ENCODE results near the gene ZSWIM6.
"Not testable (repeated sequence)": the region's sequence is repeated elsewhere in the genome, so short reads cannot be mapped to it uniquely, and the experiment has no call there.

The ZSWIM6 gene

DNA sequence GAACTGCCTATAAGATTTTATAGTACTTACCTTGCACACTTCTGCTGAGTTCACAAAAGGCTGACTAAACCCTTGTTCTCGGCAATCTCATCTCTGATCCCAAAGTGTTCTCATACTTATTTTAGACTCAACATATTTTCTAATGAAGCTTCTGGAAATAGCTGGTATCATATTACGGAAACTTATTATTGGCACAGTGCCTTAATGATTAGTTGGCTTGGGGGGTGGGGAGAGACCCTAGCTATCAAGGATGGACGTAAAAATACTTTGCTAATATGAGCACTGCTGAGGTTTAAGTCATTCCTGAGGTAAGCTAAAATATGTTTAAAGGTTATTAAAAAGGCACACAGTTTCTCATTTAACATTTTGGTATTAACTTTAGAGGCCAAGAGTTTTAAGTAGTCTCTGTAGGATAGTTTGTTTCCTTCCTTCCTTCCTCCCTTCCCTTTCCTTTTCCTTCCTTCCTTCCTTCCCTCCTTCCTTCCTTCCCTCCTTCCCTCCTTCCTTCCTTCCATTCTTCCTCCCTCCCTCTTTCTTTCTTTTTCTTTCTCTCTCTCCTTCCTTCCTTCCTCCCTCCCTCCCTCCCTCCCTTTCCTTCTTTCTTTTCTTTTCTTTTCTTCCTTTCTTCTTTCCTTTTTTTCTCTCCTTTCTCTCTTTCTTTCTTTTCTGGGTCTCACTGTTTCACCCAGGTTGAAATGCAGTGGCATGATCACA, 31.5 kb downstream of the ZSWIM6 start:
- DNase-seq (ENCODE audit: low read depth in 2 of 2), result no peak

- DNase-seq (ENCODE audit: low read depth in 2 of 2), result no peak
Observed at GRCh38 chr5:61366497-61367240, 34.6 kb downstream of the ZSWIM6 start.

- no peak for DNase-seq (ENCODE audit: low read depth in 2 of 2)
Observed at GRCh38 chr5:61370506-61370905, 38.4 kb downstream of the ZSWIM6 start.

GRCh38 chr5:61371474-61371873, 39.4 kb downstream of the ZSWIM6 start:
- DNase-seq (ENCODE audit: low read depth in 2 of 2), result no peak

DNA sequence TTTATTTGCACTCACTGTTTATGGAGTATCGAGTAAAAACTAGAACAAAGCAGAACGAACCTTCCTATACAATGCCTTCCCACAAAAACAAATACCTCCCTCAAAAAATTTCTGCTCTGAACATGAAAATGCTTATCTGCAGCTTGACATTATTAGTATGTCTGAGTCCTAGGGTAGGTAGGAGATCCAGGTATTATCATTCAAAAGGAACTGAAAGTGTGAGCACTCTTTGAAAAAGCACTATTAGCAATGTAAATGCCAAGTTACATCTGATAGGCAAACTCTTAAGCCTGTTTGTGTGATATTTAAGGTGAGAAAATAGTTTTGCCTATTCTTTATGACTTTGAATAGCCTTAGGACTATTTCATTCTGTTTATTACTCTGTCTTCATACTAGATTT, 47.6 kb downstream of the ZSWIM6 start:
- DNase-seq (ENCODE audit: low read depth in 2 of 2), result no peak

DNA sequence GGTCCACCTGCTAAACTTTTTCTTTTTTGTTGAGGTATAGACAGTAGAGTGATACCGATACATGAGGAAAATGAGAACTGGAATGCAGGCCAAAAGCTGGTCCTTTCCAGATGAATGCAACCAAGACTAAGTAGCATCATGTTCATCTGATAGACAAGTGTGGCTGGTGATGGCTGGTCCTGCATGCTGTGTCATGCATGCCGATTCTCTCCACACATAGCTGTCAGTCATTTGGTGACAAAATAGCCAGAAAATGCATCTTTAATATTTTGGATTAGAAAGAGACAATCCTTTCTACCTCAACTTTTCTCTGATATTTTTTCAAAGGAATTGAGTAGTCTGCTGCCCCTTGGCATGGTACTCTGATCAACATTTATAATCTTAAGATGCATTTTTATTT, 49.9 kb downstream of the ZSWIM6 start:
- no peak for DNase-seq (ENCODE audit: low read depth in 2 of 2)

- DNase-seq (ENCODE audit: low read depth in 2 of 2), result no peak
Observed at GRCh38 chr5:61385627-61386026, 53.6 kb downstream of the ZSWIM6 start.

DNA sequence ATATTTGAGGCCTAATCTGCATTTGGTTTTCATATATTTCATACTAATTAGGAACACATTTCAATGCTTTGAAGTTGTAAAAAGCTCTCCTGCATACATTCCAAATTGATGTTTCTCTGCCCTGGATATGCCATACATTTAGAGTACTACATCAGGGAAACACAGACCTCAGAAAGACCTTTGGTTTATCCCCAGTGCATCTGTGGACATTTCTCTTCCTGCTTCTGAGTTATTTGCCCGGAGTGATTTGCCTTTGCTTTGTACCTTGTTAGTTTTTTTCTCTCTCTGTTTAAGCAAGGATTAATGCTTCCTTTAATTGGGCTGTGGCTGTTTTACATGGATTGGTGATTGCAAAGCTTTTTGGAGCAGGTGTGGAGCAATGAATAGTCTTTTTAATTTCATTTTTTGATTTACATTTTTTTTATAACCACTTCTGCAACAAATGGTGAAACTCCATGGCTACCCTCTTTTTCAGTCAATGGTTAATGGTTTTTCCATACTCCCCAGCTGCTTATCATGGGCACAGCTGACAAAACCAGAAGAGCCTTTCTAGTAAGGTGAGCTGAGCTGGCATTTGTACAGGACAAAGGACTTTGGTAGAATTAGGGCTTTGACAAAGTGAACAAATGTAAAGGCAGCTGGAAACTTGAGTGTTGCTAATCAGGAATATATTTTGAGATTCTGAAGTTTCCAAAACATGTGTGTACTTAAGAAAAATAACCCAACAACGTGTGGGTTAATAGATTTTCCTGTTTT, 54.2 kb downstream of the ZSWIM6 start:
- DNase-seq (ENCODE audit: low read depth in 2 of 2), result no peak

DNA sequence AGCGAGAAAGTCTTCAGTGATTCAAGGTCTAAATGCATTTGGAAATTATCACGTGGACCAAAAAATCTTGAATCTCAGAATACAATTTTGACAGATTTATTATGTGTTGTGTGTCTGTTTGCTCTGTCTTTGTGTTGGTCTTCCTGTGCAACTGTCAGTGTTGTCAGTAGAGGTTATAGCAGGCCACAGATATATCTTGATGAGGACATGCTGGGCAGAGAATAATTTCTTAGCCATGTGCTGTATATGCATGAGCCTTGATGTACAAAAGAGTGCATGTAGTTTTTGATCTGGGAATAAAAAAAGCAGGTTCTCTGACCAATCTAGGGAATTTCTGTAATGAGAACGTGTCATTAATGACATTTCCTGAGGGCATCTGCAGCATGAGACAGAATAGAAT, 57.6 kb downstream of the ZSWIM6 start:
- no peak for DNase-seq (ENCODE audit: low read depth in 2 of 2)

- no peak for DNase-seq (ENCODE audit: low read depth in 2 of 2)
Observed at GRCh38 chr5:61394078-61394704, 62.1 kb downstream of the ZSWIM6 start.

DNA sequence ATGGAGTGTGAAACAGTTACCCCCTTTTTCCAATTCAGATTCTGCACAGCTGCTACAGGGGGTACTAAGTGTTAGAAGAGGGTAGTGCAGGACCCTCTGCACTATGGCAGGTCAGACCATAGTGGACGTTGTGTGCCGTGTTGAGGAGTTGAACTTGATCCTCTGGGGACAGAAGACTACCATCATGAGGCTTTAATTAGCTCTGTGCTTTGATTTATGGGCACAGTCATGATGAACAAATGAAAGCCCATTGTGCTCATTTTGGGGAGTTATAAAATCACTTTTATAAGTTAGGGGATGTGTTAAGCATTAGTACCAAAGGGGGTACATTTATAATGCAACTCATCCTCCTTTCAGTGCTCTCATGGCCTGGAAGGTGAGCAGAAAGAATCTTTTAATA, 62.7 kb downstream of the ZSWIM6 start:
- no peak for DNase-seq (ENCODE audit: low read depth in 2 of 2)

GRCh38 chr5:61397238-61397637, 65.2 kb downstream of the ZSWIM6 start:
- DNase-seq (ENCODE audit: low read depth in 2 of 2), result no peak

GRCh38 chr5:61397937-61398336, 65.9 kb downstream of the ZSWIM6 start:
- DNase-seq (ENCODE audit: low read depth in 2 of 2), result no peak

GRCh38 chr5:61398440-61398839, 66.4 kb downstream of the ZSWIM6 start:
- DNase-seq (ENCODE audit: low read depth in 2 of 2), result no peak

GRCh38 chr5:61399679-61400078, 67.6 kb downstream of the ZSWIM6 start:
- no peak for DNase-seq (ENCODE audit: low read depth in 2 of 2)

- DNase-seq (ENCODE audit: low read depth in 2 of 2), result no peak
Observed at GRCh38 chr5:61401726-61402125, 69.7 kb downstream of the ZSWIM6 start.

- no peak for DNase-seq (ENCODE audit: low read depth in 2 of 2)
Observed at GRCh38 chr5:61402244-61402823, 70.3 kb downstream of the ZSWIM6 start.

DNA sequence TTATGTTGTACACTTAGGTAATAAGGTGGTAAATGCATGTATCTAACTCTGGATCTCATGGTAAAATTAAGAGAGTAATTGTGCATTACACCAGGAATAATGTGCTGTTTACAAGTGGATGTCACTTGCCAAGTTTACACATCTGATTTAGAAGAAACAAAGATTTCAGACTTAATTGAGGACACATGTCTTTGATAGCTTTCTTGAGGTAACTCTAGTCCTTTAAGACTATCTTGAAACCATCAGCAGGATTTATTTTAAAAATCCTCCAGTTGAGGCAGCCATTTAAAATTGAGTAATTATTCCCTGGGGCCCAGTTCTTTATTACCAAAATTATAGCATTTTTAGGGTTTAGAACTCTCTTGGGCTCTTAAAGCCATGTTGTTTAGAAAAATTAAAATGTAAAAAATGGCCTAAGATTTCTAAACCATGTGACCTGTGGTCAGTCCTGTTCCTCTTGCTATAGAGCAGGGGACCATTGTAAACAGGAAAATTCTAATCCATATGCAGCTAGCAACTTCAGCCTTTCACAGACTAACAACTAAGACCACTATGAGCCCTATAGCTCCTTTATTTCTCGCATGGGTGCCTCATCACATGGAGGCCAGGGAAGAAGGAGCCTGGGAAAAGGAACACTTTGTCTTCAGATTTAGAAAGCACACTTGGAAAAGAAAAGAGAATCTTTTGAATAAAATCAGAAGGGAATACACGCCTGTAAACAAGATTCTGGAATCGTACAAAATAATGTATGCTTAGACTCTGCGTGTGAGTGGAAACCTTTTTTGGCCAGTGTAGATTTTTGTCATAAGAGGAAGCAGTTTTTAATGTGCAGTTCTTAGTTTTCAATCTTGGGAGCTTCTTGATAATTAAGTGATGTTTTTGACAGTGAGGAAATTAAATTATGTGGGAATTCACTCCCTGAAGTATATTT, 71.2 kb downstream of the ZSWIM6 start:
- DNase-seq (ENCODE audit: low read depth in 2 of 2), result no peak

DNA sequence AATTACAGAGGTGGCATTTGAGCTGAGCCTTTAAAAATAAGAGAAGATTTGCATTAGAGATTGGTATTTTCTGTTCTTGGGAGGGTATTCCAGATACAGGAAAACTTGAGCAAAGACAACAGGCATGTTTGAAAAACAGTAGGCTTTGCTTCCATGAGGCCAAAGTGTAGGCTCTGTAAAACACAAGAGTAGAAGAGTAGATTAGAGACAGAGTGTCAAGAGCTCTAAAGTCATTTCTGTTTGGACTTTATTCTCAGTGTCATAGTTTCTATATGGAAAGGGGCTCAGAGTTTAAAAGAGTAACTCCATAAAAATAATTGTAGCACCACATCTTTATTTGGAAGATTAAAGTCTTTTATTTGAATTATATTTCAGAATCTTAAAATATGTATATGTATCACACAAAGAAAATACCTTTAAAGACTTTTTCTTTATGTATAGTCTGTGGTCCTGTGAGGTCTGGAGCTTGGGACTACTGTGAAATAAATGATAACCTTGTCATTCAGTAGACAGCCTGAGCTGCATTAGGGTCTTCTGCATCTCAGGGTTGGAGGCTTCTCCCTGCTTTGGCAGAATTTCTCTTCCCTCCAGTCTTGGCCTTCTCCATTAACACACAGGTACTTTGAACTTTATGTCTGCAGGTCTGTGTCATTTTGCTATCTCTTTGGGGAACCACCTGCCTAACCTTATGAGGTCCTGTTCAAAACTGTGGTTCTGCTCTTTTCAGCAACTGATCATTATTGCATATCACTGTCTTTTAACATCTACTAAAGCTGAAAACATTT, 73.6 kb downstream of the ZSWIM6 start:
- no peak for DNase-seq (ENCODE audit: low read depth in 2 of 2)

- DNase-seq (ENCODE audit: low read depth in 2 of 2), result not testable (repeated sequence)
Observed at GRCh38 chr5:61406497-61406896, 74.4 kb downstream of the ZSWIM6 start.

Measured in activated CD4-positive, alpha-beta T cell treated with anti-CD3 and anti-CD28 coated beads for 24 hours (primary cell).